Heart right ventricle (tissue), 16 donors: ENCODE measurements around the gene ATXN1. TPM values are rescaled to one million over a fixed set of nuclear protein-coding genes. Genes with fewer than 3 reads are reported as not detected.

Source experiments
- ATAC-seq, 8 donors: fragments of 200-7000 bp; cut with Tn5 transposase; one replicate each; pipeline ENCODE4 v1.9.1; 2020; ENCODE audit warnings: mild to moderate bottlenecking in 8 of 8, moderate library complexity in 8 of 8, moderate number of reproducible peaks in 1 of 8
- DNase-seq, 2 donors: peaks; one replicate each; pipeline ENCODE4 v3.0.0-alpha.2; 2020
- H3K27ac ChIP-seq, 10 donors: fragments of 200-600 bp; sonication (generic) in 2 of 10; one replicate each; pipeline versions ENCODE4 v1.5.0 to v1.8.0; 2020 to 2022; ENCODE audit warnings: mild to moderate bottlenecking in 3 of 10
- H3K27me3 ChIP-seq, 7 donors: fragments of 200-600 bp; one replicate each; pipeline ENCODE4 v1.8.0; 2021 to 2022; ENCODE audit warnings: mild to moderate bottlenecking in 2 of 7
- H3K36me3 ChIP-seq, 9 donors: fragments of 200-600 bp; sonication (generic) in 1 of 9; one replicate each; pipeline versions ENCODE4 v1.5.0 to v1.8.0; 2020 to 2022; ENCODE audit warnings: mild to moderate bottlenecking in 2 of 9
- H3K4me1 ChIP-seq, 9 donors: fragments of 200-600 bp; sonication (generic) in 1 of 9; one replicate each; pipeline versions ENCODE4 v1.5.0 to v1.8.0; 2020 to 2022; ENCODE audit warnings: mild to moderate bottlenecking in 4 of 9
- H3K4me3 ChIP-seq, 10 donors: fragments of 200-600 bp; sonication (generic) in 2 of 10; one replicate each; pipeline versions ENCODE4 v1.5.0 to v1.8.0; 2020 to 2022; ENCODE audit warnings: mild to moderate bottlenecking in 7 of 10, moderate library complexity in 2 of 10
- H3K9me3 ChIP-seq, 11 donors: fragments of 200-600 bp in 10 of 11; sonication (generic) in 2 of 11; one replicate each; pipeline versions ENCODE4 v1.5.0 to v1.8.0; 2013 to 2022; ENCODE audit warnings: mild to moderate bottlenecking in 2 of 11, control low read depth in 1 of 11, moderate library complexity in 1 of 11
- WGBS, 2 donors: extraction: QIAGEN DNeasy Blood & Tissue Kit; methylation state at CpG; one replicate each; pipeline ENCODE4 v1.1.7; 2013; ENCODE audit warnings: inconsistent platforms in 1 of 2; 5-methylcytosine and 5-hydroxymethylcytosine counted together
- intact Hi-C, 10 donors: fragments of 100-400 bp; cut with DNase I; formaldehyde crosslinking; loops; one replicate each; pipeline versions ENCODE4 v1.11.1 to v1.14.2; 2022
- polyA plus RNA-seq, 2 donors: library from polyadenylated mRNA; stranded (reverse); fragments of 200-250 nt; gene quantifications; one replicate each; pipeline ENCODE4 v1.2.3, GENCODE V29; 2013
- total RNA-seq, 10 donors: library from RNA; stranded (reverse); fragmentation: NEBNext Ultra II Directional in 3 of 10; extraction: Animal tissue kit (Norgen Biotek cat#: 25700) in 3 of 10; gene quantifications; one replicate each; pipeline versions ENCODE4 v1.2.1 to v1.2.4, GENCODE V29; 2021 to 2023
- TF ChIP-seq, protein P1 (sequence below), 9 donors: fragments of 200-600 bp; sonication (generic) in 2 of 9; IDR thresholded peaks; one replicate each; pipeline versions ENCODE4 v1.5.0 to v1.8.0; 2021 to 2022; ENCODE audit warnings: antibody characterized with exemption in 9 of 9, mild to moderate bottlenecking in 5 of 9, moderate library complexity in 1 of 9
- donor health status: Arrhythmogenic right ventricular cardiomyopathy.
- donor health status: ischemic (EF 13 %, LVEDD 7.1; RV severe dilation, severe dysfunction).
- donor health status: healthy with polysubstance abuse.
- donor health status: DM: no; HTN: yes; CAD: no.
- donor health status: DM: no; HTN: no; CAD: no.
- donor health status: ischemic (EF 25% LVEDD 6.9; RV normal size, moderate dysfunction).
- donor health status: ischemic (EF 25% LVEDD 5.7; RV mildly dilated, moderate dysfunction).
- donor health status: healthy.
- donor health status: DM: yes; HTN: yes; CAD: no.
- donor health status: Ischemic cardiomyopathy.
- donor health status: ischemic (EF 35%, LVEDD 5.7; RV mildly dilated, moderate dysfunction).
- donor health status: nonischemic (EF 11% LVEDD 7.7; RV severe dilation, severe dysfunction).
- donor health status: DM: yes; HTN: yes; CAD: no.
- donor health status: PGD.
- donor health status: ischemic (EF 29% LVEDD 5.4; RV normal size, mild dysfunction).
- donor health status: nonischemic (EF 23%, LVEDD 6.1; RV moderate dilation, normal function).

Gene ATXN1
- total and polyA plus RNA-seq, 12 donors, result 4.1 to 46.5 (median 40.3) TPM

DNA sequence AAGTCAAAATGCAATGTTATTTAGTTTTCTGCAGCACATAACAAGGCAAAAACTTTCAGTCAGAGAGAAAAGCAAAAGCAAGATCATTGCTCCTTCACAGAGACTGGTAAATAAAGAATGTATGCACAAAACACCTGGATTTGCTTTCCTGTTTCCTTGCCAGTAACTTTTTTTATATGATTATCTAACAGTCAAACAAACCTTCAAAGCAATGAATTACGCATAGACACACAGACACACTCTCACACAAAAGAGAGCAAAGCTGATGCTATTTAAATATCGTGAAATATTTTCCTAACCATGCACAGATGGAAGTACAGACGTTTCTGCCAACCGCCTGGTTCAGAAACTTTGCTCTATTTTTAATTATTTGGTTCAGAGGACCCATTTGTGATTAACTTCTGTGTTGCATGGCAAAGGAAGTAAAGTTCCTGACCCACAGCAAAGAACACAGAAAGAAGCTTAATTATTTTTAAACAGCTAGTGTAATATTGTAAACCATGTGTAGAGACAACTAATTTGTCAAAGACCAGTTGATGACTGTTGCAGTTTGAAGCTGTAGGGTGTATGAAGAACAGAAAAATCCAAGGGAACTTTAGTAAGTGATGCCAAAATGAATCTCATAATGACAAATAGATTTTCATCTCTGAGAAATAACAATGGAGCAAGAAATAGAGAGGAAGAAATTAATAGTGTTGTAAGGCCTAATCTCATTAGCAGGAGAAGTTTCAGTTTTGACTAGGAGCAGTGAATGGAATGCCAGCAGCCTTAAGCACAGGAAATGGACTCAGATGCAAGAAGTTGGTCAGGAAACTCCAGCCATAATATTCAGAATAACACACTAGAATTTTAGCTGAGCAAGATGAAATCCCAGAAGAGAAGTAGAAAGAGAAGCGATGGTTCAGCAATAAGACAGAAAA is 24.1 kb downstream of the ATXN1 start:
- DNase-seq, result no peak
- WGBS, 2 donors, result 27% methylated on average over 5 of the region's 5 CpGs
- ATAC-seq, result peak in 7 of 8 donors; percentile 44 to 79 (median 71)
- peaks cover 12 to 85% (median 59%) of the 10 kb centered on the region in 9 donors for H3K4me1 ChIP-seq
- peaks cover 0 to 15% (median 0%) of the 10 kb centered on the region in 9 donors for H3K36me3 ChIP-seq
- H3K27me3 ChIP-seq, result no peaks in the 10 kb centered on the region
- H3K9me3 ChIP-seq, result no peaks in the 10 kb centered on the region
- H3K27ac ChIP-seq, result peak overlapping the region in 9 of 10 donors; percentile 27 to 75 (median 63)
- TF ChIP-seq, protein P1, sequence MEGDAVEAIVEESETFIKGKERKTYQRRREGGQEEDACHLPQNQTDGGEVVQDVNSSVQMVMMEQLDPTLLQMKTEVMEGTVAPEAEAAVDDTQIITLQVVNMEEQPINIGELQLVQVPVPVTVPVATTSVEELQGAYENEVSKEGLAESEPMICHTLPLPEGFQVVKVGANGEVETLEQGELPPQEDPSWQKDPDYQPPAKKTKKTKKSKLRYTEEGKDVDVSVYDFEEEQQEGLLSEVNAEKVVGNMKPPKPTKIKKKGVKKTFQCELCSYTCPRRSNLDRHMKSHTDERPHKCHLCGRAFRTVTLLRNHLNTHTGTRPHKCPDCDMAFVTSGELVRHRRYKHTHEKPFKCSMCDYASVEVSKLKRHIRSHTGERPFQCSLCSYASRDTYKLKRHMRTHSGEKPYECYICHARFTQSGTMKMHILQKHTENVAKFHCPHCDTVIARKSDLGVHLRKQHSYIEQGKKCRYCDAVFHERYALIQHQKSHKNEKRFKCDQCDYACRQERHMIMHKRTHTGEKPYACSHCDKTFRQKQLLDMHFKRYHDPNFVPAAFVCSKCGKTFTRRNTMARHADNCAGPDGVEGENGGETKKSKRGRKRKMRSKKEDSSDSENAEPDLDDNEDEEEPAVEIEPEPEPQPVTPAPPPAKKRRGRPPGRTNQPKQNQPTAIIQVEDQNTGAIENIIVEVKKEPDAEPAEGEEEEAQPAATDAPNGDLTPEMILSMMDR (IDR thresholded peaks at IDR 0.05), result no peak
- peak overlapping the region in 3 of 10 donors; percentile 4 to 18 (median 18) for H3K4me3 ChIP-seq
- intact Hi-C loops, result no loop called here

DNA sequence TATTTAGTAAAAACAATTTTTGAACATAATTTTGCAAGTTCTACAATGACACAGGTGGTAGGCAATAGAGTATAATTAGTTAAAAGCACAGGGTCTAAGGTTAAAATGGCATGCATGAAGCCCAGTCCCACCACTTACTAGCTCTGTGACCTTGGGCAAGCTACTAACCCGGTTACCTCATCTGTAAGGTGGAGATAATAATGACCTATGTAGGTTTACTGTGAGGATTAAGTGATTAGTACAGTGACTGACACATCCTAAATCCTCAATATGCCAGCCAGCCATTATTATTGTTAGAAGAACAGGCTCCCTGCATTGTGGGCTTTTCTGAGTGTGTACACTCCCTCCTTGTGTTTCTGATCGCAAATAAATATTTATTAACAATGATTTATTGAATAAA is 26.2 kb downstream of the ATXN1 start:
- Histone ChIP-seq H3K4me1 (peaks cover 12 to 81% (median 41%) of the 10 kb centered on the region in 9 donors), H3K4me3 (no peak overlapping the region), H3K36me3 (peaks cover 0 to 15% (median 0%) of the 10 kb centered on the region in 9 donors), H3K27ac (no peak overlapping the region), H3K9me3 (no peaks in the 10 kb centered on the region), H3K27me3 (no peaks in the 10 kb centered on the region)
- intact Hi-C loops, result no loop called here
- TF ChIP-seq, protein P1 (IDR thresholded peaks at IDR 0.05), result no peak
- no peak for ATAC-seq
- WGBS, 2 donors, result 78 to 80% methylated on average over 2 of the region's 2 CpGs
- no peak for DNase-seq

DNA sequence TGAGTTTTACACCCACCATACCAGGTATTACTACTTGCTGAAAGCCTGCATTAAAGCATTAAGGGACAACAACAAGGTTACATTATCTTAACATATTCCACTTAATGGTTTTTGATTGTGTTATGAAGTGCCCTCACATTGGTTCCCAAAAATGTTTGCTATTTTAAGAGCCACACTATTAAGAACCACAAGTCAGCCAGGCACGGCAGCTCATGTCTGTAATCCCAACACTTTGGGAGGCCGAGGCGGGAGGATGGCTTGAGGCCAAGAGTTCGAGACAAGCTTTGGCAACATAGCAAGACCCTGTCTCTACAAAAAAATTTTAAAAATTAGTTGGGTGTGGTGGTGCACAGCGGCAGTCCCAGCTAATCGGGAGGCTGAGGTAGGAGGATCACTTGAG is 28.2 kb downstream of the ATXN1 start:
- Histone ChIP-seq H3K4me1 (peaks cover 12 to 76% (median 27%) of the 10 kb centered on the region in 9 donors), H3K27ac (no peak overlapping the region), H3K4me3 (no peak overlapping the region), H3K27me3 (no peaks in the 10 kb centered on the region), H3K9me3 (no peaks in the 10 kb centered on the region), H3K36me3 (peaks cover 0 to 6% (median 0%) of the 10 kb centered on the region in 9 donors)
- WGBS, 2 donors, result 42 to 59% methylated on average over 6 of the region's 6 CpGs
- TF ChIP-seq, protein P1 (IDR thresholded peaks at IDR 0.05), result no peak
- intact Hi-C loops, result no loop called here
- ATAC-seq (no peak), DNase-seq (peak in 1 of 2 donors; percentile 18)

DNA sequence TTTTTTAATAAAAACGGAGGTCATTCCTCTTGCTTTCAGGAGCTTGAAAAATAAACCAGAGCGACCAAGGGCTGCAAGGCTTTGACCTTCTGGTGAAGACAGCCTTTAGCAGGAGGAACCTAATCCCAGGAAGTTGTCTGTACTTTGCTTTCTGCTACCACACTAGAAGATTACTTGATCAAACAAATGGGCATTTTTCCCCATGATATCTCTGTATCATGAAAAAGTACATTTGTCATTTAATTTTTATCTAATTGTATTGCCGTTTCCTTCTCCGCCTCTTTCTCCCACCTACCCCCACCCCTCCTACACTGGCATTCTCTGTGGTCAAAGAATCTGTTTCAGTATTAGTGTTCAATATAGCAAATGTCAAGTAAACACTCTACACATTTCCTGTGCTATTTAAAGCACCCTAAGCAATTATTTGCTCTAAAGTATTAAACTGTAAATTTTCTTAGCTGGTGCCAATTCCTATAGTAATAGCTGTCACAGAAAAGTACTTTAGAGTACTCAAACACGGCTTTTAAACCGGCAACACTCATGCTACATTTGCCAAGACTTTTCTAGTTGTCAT is 29.7 kb downstream of the ATXN1 start:
- no peak for DNase-seq
- H3K4me3 ChIP-seq, result no peak overlapping the region
- H3K27me3 ChIP-seq, result no peaks in the 10 kb centered on the region
- peaks cover 3 to 72% (median 12%) of the 10 kb centered on the region in 9 donors for H3K4me1 ChIP-seq
- H3K36me3 ChIP-seq, result peaks cover 0 to 6% (median 0%) of the 10 kb centered on the region in 9 donors
- TF ChIP-seq, protein P1 (IDR thresholded peaks at IDR 0.05), result no peak
- intact Hi-C loops, result no loop called here
- 57 to 66% methylated on average over 6 of the region's 6 CpGs for WGBS, 2 donors
- H3K27ac ChIP-seq, result peak overlapping the region in 1 of 10 donors; percentile 23
- H3K9me3 ChIP-seq, result no peaks in the 10 kb centered on the region
- ATAC-seq, result no peak
